ENCODE results near the gene MB21D2.

DNA sequence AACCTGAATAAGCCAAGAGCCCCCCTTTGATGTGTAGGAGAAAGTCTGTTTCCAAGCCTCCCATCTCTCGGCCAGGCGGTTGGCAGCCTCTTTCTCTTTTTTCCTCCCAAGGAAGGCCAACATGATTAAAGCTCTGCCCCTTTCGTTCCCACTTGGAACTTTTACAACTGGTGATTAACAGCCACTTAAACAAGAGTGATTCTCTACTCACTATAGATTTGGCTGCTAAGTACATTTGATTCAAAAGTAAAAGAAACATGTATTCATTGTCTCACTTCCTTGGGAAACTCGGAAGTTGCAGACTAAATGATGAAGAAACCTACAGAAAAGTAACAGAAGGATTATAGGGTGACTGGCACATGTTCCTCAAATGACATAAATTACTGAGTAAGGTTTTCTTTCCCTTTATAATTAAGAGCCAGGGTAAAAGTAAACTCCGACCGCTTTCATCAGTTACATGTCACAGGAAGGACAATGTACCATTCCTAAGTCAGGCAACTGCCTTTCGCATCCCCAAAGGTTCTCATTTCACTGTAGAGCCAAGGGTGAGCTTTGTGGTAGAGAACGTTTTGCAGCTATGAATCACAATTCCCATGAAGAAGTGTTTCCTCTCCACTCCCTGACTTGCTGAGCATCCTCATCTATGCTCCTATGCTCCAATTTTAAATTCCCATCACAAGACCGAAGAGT is 72.7 kb downstream of the MB21D2 start:
- TF ChIP-seq, protein P1, sequence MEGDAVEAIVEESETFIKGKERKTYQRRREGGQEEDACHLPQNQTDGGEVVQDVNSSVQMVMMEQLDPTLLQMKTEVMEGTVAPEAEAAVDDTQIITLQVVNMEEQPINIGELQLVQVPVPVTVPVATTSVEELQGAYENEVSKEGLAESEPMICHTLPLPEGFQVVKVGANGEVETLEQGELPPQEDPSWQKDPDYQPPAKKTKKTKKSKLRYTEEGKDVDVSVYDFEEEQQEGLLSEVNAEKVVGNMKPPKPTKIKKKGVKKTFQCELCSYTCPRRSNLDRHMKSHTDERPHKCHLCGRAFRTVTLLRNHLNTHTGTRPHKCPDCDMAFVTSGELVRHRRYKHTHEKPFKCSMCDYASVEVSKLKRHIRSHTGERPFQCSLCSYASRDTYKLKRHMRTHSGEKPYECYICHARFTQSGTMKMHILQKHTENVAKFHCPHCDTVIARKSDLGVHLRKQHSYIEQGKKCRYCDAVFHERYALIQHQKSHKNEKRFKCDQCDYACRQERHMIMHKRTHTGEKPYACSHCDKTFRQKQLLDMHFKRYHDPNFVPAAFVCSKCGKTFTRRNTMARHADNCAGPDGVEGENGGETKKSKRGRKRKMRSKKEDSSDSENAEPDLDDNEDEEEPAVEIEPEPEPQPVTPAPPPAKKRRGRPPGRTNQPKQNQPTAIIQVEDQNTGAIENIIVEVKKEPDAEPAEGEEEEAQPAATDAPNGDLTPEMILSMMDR (IDR thresholded peaks at IDR 0.05 in 8 of 11, conservative IDR thresholded peaks at IDR 0.05 in 3 of 11) = no peak
- no peak for TF ChIP-seq POLR2A (IDR thresholded peaks at IDR 0.05)
- no peak for TF ChIP-seq POLR2AphosphoS5 (IDR thresholded peaks at IDR 0.05)
